ENCODE measurements around the gene CYTH4.

DNA sequence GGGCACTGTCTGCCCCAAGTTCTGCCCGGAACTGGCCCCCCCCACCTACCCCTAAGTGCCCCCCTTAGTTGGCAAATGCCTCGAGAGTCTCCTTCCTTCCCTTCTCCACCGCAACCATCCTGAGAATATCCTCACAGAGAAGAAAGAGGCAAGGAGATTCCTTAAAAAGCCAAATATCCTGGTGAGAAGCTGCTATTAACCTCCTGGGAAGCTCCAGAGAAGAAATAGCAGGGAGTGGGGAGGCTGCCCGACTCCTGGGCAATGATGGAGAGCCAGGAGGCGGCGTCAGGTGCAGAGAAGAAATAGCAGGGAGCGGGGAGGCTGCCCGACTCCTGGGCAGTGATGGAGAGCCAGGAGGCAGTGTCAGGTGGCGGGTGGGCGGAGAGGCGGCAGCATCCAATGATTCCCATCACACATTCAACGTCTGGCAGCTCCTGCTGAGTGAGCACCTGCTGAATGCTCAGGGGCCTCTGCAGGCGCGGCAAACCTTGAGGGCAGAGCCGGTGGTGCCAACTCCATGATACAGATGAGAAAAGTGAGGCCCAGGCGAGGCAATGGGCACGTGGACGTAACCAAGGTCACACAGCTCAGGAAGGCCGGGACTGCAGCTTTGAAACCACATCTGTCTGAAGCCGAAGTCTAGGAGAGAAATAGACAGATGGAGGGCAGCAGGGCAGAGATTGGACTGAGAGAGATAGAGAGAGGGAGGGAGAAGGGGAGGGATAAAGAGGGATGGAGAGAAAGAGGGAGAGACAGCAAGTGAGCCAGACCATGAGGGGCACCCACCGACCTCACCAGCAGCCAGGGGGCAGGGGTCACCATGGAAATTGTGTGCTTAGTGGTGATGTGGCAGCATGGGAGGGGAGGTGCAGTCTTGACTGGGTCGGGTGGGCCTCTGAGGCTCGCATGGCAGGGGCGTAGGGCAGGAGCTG lies 58.3 kb downstream of the CYTH4 start:
- TF ChIP-seq ZNF274 (IDR thresholded peaks at IDR 0.05; ENCODE audit: low read depth, low read length) (no peak), SUZ12 (IDR thresholded peaks at IDR 0.05; ENCODE audit: extremely low read depth, insufficient read depth, insufficient read length) (no peak), YY1 (IDR thresholded peaks at IDR 0.05; ENCODE audit: insufficient read depth, insufficient read length) (no peak)
